ENCODE results near the gene DSTN.

Gene DSTN

DNA sequence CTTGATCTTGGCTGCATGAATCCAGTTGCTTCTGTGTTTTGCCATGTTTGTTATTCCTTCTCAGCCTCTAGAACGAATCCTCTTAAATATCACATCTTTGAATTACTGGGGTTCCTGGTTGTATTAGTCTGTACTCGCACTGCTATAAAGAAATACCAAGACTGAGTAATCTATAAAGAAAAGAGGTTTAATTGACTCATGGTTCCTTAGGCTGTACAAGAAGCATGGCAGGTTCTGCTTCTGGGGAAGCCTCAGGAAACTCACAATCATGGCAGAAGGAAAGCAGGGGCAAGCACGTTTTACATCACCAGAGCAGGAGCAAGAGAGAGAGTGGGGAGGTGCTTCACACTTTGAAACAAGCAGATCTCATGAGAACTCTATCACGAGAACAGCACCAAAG lies 20.7 kb upstream of the DSTN start:
- no peak for DNase-seq (ENCODE audit: low read depth)

DNA sequence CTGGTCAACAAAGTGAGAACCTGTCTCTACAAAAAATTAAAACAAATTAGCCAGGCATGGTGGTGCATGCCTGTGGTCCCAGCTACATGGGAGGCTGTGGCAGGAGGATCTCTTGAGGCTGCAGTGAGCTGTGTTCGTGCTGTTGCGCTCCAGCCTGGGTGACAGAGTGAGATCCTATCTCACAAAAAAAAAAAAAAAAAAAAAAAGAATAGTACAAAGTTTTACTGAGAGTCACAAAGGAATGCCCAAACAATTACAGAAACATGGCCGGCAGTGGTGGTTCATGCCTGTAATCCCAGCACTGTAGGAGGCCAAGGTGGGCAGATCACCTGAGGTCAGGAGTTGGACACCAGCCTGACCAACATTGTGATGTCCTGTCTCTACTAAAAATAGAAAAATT lies 14.8 kb upstream of the DSTN start:
- no peak for DNase-seq (ENCODE audit: low read depth)

DNA sequence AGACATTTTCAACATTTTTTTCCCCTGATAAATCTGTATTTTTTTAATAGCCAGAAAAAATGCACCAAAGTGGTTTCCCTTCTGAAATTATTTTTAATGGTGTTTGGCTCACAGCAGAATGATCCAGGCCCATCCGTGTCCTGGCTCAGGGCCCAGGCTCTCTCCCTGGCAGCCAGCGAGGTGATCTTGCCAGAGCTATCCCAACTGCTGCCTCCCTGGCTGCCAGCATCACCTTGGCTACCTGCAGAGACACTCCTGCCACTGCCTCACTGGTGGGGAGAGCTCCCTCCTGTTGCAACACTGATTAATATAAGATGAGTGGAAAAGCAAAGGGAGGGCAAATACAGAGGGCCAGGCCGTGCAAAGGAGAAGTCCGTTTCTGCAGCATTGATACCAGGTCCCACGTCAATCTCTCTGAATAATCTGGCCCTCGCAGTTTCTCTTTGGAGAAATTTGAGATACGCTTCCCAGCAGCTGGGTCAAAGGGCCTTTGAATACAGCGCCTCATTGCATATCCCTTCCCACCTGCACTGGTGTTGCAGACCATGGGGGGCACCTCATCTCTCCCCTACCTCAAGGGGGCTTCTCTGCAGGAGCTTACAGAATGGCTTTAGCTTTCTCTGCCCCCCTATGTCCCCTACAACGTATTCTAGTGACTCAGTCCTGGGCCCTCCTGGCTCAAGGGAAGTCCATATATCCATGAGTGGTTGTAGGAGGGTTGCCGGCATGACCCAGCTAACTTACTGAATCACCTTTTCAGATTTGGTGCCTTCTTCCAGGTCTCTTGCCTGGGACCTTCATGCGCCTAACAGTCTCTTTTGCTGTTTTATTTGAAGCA lies 12.8 kb upstream of the DSTN start:
- no peak for DNase-seq (ENCODE audit: low read depth)

DNA sequence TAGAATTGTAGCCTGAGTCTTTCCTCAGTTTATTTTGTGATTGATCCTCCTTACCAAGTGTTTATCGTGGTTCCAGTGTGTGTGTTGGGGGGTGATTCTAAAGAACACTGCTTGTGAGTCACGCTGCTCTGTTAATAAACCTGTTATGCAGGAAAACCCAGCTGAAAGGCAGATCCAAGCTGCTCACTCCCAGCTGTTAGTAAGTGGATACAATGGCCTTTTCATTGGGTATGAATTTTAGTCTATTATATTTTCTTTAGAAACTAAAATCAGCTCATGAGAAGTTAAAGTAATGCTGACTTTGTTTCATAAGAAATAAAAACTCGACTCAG lies 12.2 kb upstream of the DSTN start:
- no peak for DNase-seq (ENCODE audit: low read depth)

DNA sequence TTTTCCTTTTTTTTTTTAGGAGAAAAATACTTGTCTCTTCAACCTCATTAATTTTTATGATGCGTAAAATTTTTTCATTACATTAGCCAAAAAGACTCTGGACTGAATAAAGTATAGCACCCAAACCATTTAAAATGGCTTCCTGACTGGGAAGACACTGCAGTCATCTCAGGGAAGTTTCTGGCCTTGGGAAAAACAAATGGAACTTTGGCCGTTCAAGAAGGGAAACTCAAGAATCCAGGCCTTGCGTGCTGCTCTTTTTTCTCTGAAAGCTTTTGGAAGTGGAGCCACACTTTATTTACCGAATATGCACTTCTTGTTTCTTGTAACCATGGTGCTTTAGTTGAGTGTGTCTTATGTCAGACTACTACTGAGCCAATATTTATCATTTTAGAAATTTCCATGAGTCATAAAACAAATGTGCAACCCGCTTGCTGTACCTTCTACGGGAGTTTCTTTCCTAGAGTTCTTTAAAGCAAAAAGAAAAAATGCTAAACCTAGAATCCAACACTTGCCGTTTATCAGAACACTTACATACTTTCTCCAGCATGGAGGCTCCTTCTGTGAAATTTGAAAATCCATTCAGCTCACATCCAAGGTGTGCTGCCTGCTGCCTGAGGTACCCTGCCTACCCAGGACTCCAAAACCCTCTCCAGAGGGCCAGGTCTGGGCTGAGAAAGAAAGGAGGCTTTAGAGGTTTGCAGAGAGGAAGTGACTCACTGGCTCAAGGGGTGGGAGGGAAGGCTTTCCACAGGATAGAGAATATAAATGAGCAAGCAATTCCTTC lies 11.5 kb upstream of the DSTN start:
- DNase-seq (ENCODE audit: low read depth): peak; percentile 83

DNA sequence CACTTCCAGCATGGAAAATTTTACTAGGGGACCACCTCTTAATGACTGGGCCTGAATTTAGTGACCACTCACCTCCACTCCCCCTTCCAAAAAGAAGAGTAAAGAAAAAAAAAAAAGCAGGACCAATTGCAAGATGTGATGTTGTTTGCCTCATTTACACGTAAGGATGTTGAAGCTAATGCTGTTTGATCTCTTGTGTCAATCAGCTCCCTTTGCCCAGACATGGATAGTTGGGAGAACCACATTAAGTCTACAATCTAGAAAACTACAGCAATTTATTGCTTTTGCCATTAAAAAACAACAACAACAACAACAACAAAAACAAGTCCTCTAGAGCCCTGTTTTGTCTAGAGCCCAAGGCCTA lies 11.0 kb upstream of the DSTN start:
- DNase-seq (ENCODE audit: low read depth): no peak

GRCh38 chr20:17559338-17559737 lies 10.5 kb upstream of the DSTN start:
- DNase-seq (ENCODE audit: low read depth): no peak

DNA sequence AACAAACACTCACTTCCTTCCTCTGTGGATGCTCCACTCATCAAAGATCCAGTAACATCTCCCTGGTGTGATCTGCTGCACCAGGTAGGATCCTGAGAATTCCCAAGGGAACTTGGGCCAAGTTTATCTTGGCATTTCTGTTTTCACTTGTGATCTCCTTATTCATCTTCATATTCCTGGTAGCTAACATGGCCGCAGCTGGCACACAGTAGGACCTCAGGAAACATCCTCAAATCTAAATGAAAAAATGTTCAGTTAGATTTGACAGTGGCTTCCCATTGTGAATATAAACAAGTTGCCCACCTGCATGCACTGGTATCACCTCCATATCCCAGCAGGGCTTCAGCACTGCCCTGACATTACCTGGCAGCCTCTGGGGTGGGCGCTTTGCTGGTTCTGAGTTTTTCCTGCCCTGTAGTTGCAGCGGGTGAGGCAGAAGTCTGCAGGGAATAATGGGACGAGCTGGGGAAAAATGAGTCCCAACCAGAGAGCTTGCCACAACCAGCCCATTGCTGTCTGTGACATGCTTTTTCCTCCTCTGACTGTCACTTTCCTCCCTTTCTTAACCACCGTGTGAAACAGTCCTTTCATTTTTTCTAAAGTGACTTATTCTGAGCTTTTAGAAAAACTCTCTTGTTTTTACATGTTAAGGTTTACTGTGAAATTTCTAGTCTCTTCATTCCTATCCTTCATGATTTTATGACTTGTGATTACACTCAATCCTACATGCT lies 9.4 kb upstream of the DSTN start:
- DNase-seq (ENCODE audit: low read depth): no peak

DNA sequence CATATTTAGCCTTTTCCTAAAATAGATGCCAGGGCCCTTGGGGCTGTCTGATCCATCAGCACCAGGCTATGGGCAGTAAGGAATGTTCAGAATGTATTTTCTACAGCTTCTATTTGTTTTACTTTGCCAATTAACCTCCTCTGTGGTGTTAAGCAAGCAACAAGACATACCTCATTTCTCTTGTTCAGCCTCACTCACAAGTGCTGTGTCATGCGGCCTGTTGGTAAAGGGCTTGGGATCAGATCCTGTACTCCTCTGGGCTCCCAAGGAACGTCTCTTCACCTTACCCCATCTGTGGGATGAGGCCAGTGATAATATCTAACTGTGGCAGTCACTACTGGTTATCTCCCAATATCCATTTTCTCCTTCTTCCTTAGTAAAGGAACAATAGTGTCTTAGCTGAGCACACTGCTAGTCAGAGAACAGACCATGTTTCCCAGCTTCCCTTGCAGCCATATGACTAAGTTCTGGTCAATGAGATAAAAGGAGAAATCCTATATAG lies 7.0 kb upstream of the DSTN start:
- no peak for DNase-seq (ENCODE audit: low read depth)

DNA sequence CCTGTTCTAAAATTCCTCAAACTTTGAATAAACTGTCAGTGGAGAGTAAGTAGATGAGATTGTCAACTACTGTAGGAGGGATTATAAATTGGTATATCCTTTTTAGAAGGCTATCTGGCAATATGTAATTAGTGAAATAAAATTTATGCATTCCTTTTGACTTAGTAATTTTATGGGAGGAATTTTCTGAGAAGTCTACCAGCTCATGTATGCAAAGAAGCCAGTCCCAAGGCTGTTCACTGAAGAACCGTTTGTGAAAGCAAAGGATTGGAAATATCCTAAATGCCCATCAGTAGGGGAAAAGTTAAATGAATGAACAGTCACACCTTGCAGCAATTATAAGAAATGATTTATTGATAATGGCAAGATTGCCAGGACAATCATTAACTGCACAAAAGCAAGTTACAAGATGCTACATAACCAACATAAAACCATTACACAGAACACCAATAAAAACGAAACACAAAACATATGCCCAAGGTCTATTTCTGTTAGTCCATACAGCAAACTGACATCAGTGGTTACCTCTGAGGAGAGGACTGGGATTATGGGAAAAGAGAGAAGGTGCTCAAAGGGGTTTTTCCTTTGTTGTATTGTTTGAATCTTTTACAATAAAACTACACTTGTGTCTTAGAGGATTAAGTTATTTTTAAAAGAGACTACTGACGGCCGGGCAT lies 4.6 kb upstream of the DSTN start:
- DNase-seq (ENCODE audit: low read depth): no peak

GRCh38 chr20:17566345-17566744 lies 3.5 kb upstream of the DSTN start:
- DNase-seq (ENCODE audit: low read depth): no peak

- no peak for DNase-seq (ENCODE audit: low read depth)
Observed at GRCh38 chr20:17568045-17568788, 1.7 kb upstream of the DSTN start.

DNA sequence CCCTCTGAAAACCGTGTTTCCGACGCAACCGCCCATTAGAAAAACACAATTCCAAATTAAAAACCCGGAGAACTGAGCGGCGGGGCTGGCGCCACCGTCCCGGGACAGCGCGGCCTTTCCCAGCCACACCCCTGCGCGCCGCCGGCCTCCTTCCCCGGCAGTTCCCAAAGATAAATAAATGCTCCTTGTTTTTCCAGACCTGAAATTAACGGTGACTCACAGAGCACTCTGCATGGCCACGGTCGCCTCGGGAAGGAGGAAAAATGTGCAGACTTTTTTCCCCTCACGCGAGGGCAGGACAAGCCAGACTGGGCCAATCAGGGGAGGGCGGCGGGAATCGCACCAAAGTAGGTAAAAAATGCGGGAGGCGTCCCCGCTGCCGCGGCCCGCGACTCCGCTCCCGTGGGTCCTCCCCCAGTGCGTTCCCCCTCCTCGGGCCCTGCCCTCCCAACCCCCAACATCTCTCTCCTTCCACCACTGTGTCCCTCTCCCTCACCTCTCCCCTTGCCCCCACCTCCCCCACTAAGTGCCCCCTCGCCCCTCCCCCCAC lies 828 bp upstream of the DSTN start:
- DNase-seq (ENCODE audit: low read depth): peak; percentile 88

DNA sequence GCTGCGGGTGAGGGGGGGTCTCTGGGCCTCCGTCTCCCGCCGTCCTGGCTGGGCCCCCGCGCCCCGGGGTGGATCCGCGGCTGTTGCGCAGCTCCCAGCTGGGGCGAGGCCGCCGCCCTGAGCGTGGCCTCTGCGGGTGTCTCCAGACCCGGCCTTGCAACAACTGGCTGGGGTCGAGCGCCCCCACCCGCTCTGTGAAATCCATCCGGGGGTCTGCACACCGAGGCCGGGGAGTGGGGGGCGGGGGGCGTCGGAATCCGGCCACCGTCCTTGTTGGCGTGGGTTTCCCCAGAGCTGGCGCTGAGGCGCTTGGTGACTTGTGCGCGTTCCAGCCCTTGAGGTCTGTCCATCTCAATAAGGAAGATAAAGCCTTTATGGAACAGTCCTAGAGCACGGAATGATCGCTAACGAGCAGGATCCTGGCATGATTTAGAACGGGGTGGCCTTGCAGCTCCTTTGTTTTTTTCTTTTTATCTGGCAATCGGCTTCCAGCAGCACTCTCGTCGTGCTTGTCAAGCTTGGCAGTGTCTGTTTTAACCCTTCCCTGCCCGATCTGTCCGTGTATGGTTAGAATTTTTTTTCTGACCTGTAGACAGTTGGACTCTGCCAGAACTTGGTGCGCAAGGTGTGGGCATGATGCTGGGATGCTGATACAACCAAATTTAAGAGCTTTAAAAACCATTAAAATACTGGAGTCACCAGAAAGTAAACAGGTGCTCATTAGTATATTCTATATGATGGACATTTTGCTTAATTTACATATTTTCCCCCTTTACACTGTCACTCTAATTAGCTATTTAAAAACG lies 675 bp downstream of the DSTN start:
- DNase-seq (ENCODE audit: low read depth): no peak

GRCh38 chr20:17571153-17571527 lies 1.3 kb downstream of the DSTN start:
- no peak for DNase-seq (ENCODE audit: low read depth)

GRCh38 chr20:17572034-17572638 lies 2.3 kb downstream of the DSTN start:
- DNase-seq (ENCODE audit: low read depth): no peak

- no peak for DNase-seq (ENCODE audit: low read depth)
Observed at GRCh38 chr20:17573463-17573862, 3.6 kb downstream of the DSTN start.

- no peak for DNase-seq (ENCODE audit: low read depth)
Observed at GRCh38 chr20:17576215-17576614, 6.3 kb downstream of the DSTN start.

DNA sequence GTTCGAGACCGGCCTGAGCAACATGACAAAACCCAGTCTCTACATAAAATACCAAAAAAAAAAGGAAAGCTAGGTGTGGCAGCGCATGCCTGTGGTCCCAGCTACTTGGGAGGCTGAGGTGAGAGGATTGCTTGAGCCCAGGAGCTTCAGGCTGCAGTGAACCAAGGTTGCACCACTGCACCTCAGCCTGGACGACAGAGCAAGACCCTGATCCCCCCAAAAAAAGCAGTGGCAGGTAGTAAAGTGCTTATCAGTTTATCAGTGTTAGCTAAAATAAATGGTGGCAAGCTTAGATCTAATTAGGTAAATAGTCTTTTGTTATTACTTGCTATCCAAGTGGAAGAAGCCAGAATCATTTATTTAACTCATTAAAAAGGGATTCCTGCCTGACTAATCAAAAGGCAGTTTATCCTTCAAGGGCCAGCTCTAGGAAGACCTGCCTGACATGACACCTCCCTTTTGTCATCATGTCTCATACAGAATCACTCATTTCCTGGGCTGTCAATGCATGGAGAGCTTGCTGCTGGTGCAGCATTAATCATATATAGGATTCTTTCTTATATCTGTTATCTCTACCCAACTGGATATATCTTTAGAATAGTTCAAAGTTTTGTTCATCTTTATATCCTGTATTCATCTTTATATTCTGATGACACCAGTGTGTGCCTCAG lies 9.6 kb downstream of the DSTN start:
- no peak for DNase-seq (ENCODE audit: low read depth)

All from HS-5 (cell line).